GM10248 (cell line): Measurements from ENCODE around the gene POLR1F.
"Not testable (repeated sequence)": the region's sequence is repeated elsewhere in the genome, so short reads cannot be mapped to it uniquely, and the experiment has no call there.

ENCODE experiments used
- CTCF ChIA-PET: fragments of 300-600 bp; sonication (Branson Sonifier 250); formaldehyde crosslinking; extraction: SDS; loops from one replicate; lab custom pipeline; 2021; ENCODE audit warnings: antibody characterized with exemption; lab: Yijun Ruan, JAX
- POLR2A ChIA-PET: fragments of 350-650 bp; sonication (Branson Sonifier 250); formaldehyde crosslinking; extraction: SDS; loops from one replicate; lab custom pipeline; 2020; ENCODE audit warnings: antibody characterized with exemption; lab: Yijun Ruan, JAX
- DNase-seq: peaks from one replicate; pipeline ENCODE4 v3.0.0; 2012; ENCODE audit errors: extremely low spot score
- TF ChIP-seq, protein P1 (sequence below): IDR thresholded peaks from 2 replicates; pipeline ENCODE4 v1.5.1; 2012; ENCODE audit warnings: mild to moderate bottlenecking, low read depth; ENCODE audit errors: extremely low read depth, missing control alignments, control extremely low read depth

POLR1F gene

DNA sequence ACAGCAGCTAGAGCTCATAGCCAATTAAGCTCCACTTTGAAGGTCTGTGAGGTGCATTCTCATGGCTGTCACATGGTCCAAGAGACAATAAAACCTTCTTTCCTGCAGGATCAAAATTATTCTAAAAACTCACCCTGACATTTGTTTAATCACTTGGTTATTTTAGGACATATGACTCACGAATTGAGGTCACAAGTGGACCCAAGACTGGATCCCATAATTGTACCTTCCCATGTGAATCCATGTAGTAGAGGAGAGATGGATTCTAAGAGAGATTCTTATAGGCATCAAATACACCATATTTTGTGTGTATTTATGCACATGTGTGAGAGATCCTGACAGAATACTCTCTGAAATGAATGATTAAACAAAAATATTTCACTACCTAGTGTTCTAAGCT, 18.1 kb downstream of the POLR1F start:
- POLR2A ChIA-PET = no interaction called here
- CTCF ChIA-PET = interaction anchor here (1.3 to 1.4 kb wide), 2 partner anchors 9 to 12 kb away, joined by 3 to 4 read pairs; no protein-coding TSS in a partner anchor
- TF ChIP-seq, protein P1, sequence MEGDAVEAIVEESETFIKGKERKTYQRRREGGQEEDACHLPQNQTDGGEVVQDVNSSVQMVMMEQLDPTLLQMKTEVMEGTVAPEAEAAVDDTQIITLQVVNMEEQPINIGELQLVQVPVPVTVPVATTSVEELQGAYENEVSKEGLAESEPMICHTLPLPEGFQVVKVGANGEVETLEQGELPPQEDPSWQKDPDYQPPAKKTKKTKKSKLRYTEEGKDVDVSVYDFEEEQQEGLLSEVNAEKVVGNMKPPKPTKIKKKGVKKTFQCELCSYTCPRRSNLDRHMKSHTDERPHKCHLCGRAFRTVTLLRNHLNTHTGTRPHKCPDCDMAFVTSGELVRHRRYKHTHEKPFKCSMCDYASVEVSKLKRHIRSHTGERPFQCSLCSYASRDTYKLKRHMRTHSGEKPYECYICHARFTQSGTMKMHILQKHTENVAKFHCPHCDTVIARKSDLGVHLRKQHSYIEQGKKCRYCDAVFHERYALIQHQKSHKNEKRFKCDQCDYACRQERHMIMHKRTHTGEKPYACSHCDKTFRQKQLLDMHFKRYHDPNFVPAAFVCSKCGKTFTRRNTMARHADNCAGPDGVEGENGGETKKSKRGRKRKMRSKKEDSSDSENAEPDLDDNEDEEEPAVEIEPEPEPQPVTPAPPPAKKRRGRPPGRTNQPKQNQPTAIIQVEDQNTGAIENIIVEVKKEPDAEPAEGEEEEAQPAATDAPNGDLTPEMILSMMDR = no peak
- no peak for DNase-seq

DNA sequence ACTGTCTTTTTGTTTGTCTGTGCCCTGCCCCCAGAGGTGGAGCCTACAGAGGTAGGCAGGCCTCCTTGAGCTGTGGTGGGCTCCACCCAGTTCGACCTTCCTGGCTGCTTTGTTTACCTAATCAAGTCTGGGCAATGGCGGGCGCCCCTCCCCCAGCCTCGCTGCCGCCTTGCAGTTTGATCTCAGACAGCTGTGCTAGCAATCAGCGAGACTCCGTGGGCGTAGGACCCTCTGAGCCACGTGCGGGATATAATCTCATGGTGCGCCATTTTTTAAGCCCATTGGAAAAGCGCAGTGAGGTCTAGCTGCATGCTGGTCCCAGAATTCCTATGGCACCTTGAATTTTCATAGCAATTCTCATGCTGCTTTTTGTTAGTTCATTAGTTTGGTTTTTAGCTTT, 19.7 kb downstream of the POLR1F start:
- CTCF ChIA-PET, DNase-seq, POLR2A ChIA-PET: not testable (repeated sequence)

DNA sequence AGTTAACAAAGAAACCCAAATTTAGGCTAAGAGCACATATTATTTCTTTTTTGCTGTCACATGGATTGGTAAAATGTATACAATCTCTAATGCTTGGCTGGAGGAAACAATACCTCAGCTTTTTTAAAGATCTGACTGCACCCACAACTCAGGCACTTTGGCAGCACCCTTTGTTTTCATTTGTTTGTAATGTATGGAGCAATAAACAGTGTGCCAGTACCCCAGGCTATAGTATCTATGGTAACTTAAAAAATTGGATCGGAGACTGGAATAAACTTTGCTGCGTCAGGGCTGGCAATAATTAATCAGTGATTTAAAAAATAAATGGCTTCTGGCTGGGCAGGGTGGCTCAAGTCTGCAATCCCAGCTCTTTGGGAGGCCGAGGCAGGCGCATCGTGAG, 27.2 kb downstream of the POLR1F start:
- DNase-seq = no peak
- ChIA-PET POLR2A (no interaction called here), CTCF (interaction anchor here (0.8 to 1.2 kb wide), 2 partner anchors 12 to 28 kb away, joined by 3 read pairs; partner anchors contain the start of gene POLR1F)
- TF ChIP-seq, protein P1 = no peak

DNA sequence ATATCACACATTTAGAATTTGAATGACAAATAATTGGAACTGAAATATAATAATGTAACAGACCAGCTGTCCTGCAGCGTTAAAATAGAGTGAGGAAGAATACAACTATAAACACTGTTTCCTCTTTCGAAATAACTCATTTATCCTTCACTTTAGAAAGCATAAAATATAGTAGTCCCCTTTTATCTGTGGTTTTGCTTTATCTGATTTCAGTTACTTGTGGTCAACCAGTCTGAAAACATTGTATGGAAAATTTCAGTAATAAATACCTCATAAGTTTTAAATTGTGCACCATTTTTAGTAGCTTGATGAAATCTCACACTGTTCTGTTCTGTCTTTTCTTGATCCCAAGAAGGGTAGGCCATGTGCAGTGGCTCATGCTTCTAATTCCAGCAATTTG, 31.7 kb downstream of the POLR1F start:
- ChIA-PET CTCF (no interaction called here), POLR2A (no interaction called here)
- TF ChIP-seq, protein P1 = no peak
- DNase-seq = no peak

DNA sequence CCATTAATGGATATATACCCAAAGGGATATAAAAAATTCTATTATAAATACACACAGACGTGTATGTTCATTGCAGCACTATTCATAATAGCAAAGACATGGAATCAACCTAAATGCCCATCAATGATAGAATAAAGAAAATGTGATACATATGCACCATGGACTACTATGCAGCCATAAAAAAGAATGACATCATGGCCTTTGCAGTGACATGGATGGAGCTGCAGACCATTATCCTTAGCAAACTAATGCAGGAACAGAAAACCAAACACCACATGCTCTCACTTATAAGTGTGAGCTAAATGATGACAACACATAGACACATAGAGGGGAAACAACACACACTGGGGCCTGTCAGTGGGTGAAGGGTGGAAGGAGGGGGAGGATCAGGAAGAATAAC, 33.0 kb downstream of the POLR1F start:
- DNase-seq = no peak
- TF ChIP-seq, protein P1 = no peak
- ChIA-PET CTCF (interaction anchor here (1.5 kb wide), 1 partner anchor 38 kb away, joined by 4 read pairs; no protein-coding TSS in a partner anchor), POLR2A (no interaction called here)

DNA sequence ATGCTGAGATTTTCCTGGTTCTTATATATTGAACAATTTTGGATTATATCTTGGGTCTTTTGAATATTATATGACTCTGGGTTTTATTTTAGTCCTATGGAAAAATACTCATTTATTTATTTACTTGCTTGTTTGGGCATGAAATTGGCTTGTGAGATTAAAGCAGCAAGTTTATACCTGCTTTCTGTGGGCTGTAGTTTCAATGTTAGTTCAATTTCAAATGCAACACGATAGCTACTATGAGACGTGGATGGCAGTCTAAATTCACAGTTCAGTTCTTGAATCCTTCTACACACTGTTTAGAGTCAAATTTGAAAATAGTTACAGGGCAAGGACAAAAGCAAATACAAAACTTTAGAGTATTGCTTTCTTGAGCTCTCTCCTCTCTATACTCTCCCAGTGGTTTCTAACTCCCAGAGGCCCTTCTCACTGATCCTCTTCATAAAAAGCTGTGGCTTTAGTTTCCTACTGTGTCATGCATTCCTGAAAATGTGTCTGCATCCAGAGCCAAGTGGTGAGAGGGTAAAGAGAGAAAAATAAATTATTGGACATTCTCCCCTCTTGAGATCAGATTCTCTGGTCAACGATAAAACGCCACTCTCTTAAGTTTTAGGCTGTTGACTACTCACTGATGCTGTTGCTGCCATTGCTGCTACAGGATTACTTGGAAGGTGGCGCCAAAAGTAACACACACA, 34.4 kb downstream of the POLR1F start:
- ChIA-PET CTCF (no interaction called here), POLR2A (no interaction called here)
- DNase-seq = no peak
- TF ChIP-seq, protein P1 = no peak

DNA sequence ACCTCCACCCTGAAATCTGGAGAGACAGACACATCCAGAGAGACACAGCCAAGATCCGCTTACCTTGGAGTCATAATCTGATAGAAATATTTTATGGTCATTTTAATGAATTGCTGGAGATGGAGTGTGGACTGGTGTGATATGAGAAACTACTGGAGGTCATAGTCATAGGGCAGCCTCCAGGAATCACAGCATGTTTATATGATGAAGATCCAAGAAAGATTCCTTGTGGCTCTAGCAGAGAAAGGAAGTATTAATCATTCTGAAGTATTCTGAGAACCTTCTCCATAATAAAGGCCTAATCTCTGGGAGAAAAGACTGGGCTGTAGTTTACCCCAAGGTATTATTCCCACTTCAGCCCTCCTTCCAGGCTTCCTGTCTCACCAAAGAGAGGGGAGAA, 38.0 kb downstream of the POLR1F start:
- CTCF ChIA-PET = interaction anchor here (1.6 kb wide), 1 partner anchor 38 kb away, joined by 3 read pairs; the partner anchor contains the start of gene POLR1F
- TF ChIP-seq, protein P1 = no peak
- DNase-seq = no peak
- POLR2A ChIA-PET = no interaction called here
